ENCODE data around the gene SMC5.

DNA sequence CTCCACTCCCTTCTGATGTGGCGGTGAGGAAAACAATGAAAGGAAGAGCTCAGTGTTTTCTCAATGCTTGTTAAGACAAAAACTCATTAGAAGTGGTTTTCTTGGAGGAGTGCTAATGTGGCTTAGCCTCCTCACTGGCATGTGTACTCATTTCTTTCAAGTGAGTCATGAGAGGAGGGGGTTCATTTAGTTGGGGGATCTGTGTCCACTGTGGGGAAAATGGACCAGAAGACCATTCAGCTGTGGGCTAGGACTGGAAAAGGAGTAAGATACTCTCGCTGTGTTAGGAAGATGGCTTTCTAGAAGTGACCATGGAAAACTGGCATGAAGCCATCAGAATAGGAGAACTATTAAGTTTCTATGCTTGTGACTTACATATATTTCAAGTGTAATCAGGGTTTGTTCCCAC lies 132.2 kb downstream of the SMC5 start:
- TF ChIP-seq, protein P1, sequence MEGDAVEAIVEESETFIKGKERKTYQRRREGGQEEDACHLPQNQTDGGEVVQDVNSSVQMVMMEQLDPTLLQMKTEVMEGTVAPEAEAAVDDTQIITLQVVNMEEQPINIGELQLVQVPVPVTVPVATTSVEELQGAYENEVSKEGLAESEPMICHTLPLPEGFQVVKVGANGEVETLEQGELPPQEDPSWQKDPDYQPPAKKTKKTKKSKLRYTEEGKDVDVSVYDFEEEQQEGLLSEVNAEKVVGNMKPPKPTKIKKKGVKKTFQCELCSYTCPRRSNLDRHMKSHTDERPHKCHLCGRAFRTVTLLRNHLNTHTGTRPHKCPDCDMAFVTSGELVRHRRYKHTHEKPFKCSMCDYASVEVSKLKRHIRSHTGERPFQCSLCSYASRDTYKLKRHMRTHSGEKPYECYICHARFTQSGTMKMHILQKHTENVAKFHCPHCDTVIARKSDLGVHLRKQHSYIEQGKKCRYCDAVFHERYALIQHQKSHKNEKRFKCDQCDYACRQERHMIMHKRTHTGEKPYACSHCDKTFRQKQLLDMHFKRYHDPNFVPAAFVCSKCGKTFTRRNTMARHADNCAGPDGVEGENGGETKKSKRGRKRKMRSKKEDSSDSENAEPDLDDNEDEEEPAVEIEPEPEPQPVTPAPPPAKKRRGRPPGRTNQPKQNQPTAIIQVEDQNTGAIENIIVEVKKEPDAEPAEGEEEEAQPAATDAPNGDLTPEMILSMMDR (IDR thresholded peaks at IDR 0.05; ENCODE audit: control extremely low read depth in 1 of 3, insufficient read depth in 1 of 3, low read depth in 1 of 3, low read length in 3 of 3) = no peak
- TF ChIP-seq CREB1 (IDR thresholded peaks at IDR 0.05) = no peak
- TF ChIP-seq POLR2AphosphoS5 (IDR thresholded peaks at IDR 0.05; ENCODE audit: low read depth, low read length) = no peak
- no peak for TF ChIP-seq POLR2A (IDR thresholded peaks at IDR 0.05; ENCODE audit: control extremely low read depth in 1 of 2, low read depth in 2 of 2, low read length in 2 of 2)
- TF ChIP-seq JUND (IDR thresholded peaks at IDR 0.05; ENCODE audit: low read length) = no peak
- TF ChIP-seq, protein P2, sequence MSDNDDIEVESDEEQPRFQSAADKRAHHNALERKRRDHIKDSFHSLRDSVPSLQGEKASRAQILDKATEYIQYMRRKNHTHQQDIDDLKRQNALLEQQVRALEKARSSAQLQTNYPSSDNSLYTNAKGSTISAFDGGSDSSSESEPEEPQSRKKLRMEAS (IDR thresholded peaks at IDR 0.05) = no peak
